Left ventricle myocardium inferior (tissue), 1 donor: ENCODE results near the gene MAP6. TPM values are rescaled to one million over a fixed set of nuclear protein-coding genes. Genes with fewer than 3 reads are reported as not detected.

ENCODE experiments used
- DNase-seq: peaks from one replicate; pipeline ENCODE4 v3.0.0-alpha.2; 2020
- H3K27ac ChIP-seq: fragments of 200-600 bp; replicated peaks from 2 replicates; pipeline ENCODE4 v1.8.0; 2021
- H3K27me3 ChIP-seq: fragments of 200-600 bp; 2 replicates; pipeline ENCODE4 v1.8.0; 2021; ENCODE audit warnings: low read depth
- H3K36me3 ChIP-seq: fragments of 200-600 bp; 2 replicates; pipeline ENCODE4 v1.8.0; 2021
- H3K4me1 ChIP-seq: fragments of 200-600 bp; 2 replicates; pipeline ENCODE4 v1.8.0; 2021
- H3K4me3 ChIP-seq: fragments of 200-600 bp; 2 replicates; pipeline ENCODE4 v1.8.0; 2021; ENCODE audit warnings: mild to moderate bottlenecking, moderate library complexity
- H3K9me3 ChIP-seq: fragments of 200-600 bp; replicated peaks from 2 replicates; pipeline ENCODE4 v1.8.0; 2021
- intact Hi-C: fragments of 100-400 bp; cut with micrococcal nuclease; formaldehyde crosslinking; loops from one replicate; pipeline ENCODE4 v1.11.0; 2022
- total RNA-seq: library from RNA; stranded (reverse); fragmentation: NEBNext Ultra II Directional; extraction: Animal tissue kit (Norgen Biotek cat#: 25700); gene quantifications from one replicate; pipeline ENCODE4 v1.2.1, GENCODE V29; 2021
- TF ChIP-seq, protein P1 (sequence below): fragments of 200-600 bp; IDR thresholded peaks from 2 replicates; pipeline ENCODE4 v1.8.0; 2021; ENCODE audit warnings: antibody characterized with exemption, mild to moderate bottlenecking, borderline replicate concordance
- donor health status: DM: no; HTN: yes; CAD: no; lungs with severe emphysema.

MAP6 gene
- total RNA-seq, 1 donor from 2014 or later = 5.7 TPM

DNA sequence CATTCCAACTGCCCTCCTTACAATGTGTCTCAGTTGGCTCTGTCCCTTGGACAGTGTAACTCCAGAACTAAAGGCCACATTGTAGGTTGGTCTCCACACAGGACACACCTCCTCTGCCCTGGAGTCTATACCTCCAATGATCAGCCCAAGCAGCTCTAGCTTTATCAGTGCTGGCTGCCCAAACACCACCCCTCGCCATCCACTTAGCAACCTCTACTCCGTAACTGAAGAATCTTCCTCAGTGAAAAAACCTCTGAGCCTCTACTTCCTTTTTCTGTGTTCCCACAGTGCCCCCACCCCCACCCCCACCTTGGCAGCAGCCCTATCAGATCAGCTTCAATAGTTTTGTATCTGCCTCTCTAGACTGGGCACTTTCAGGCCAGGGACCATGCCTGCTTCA is 73.4 kb downstream of the MAP6 start:
- Histone ChIP-seq H3K9me3 (no peaks in the 10 kb centered on the region), H3K4me3 (no peak overlapping the region), H3K27ac (no peak overlapping the region), H3K27me3 (no peaks in the 10 kb centered on the region), H3K4me1 (peaks cover 8% of the 10 kb centered on the region), H3K36me3 (no peaks in the 10 kb centered on the region)
- intact Hi-C loops = no loop called here
- DNase-seq = no peak
- TF ChIP-seq, protein P1, sequence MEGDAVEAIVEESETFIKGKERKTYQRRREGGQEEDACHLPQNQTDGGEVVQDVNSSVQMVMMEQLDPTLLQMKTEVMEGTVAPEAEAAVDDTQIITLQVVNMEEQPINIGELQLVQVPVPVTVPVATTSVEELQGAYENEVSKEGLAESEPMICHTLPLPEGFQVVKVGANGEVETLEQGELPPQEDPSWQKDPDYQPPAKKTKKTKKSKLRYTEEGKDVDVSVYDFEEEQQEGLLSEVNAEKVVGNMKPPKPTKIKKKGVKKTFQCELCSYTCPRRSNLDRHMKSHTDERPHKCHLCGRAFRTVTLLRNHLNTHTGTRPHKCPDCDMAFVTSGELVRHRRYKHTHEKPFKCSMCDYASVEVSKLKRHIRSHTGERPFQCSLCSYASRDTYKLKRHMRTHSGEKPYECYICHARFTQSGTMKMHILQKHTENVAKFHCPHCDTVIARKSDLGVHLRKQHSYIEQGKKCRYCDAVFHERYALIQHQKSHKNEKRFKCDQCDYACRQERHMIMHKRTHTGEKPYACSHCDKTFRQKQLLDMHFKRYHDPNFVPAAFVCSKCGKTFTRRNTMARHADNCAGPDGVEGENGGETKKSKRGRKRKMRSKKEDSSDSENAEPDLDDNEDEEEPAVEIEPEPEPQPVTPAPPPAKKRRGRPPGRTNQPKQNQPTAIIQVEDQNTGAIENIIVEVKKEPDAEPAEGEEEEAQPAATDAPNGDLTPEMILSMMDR = no peak

DNA sequence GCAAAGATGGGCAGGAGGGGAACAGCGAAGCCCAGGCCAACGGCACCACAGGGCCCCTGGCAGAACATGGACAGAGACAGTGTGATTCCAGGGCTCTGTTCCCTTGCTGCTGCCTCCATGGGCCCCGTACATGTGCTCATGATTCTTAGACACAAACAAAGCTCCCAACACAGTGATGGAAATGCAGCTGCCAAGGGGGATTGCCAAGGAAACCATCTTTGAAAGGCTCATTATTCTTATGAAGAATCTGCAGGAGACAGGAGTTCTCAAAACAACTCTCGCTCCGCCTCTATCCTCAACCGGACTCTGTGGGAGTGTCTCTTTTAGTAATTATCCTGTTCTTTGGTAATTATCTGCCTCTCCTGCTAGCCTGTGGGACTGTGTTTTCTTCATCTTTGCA is 74.6 kb downstream of the MAP6 start:
- Histone ChIP-seq H3K36me3 (no peaks in the 10 kb centered on the region), H3K27ac (no peak overlapping the region), H3K9me3 (no peaks in the 10 kb centered on the region), H3K4me1 (peaks cover 20% of the 10 kb centered on the region), H3K4me3 (no peak overlapping the region), H3K27me3 (no peaks in the 10 kb centered on the region)
- TF ChIP-seq, protein P1 = no peak
- intact Hi-C loops = no loop called here
- DNase-seq = no peak

DNA sequence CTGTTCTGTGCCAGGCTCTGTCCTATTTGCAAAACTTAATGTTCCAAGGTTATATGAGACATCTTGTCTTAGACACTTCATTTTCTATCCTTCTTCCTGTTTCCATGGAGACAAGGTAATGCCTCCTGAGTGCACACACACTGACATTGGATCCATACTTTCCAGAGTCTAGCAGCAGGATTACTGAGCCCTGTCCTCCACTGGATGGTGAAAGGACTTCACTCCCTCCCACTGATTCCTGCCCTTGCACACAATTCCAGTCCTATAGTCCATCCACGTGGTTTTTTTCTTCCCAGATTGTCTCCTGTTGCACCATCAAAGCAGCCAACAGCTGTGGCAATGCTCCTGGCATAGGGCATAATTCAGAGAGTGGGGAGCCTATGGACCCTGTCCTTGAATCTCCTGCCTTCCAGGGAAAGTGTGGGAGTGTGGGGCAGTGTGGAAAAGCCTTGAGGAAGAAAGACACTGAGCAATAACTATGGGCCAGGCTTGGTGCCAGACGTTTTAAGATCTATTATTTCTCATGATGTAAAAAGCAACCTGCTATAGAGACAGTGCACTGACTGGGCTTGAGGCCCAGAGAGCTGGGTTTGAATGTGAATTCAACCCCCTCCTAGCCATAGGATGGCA is 75.4 kb downstream of the MAP6 start:
- TF ChIP-seq, protein P1 = no peak
- Histone ChIP-seq H3K4me1 (peaks cover 25% of the 10 kb centered on the region), H3K36me3 (no peaks in the 10 kb centered on the region), H3K27me3 (no peaks in the 10 kb centered on the region), H3K9me3 (no peaks in the 10 kb centered on the region), H3K27ac (no peak overlapping the region), H3K4me3 (no peak overlapping the region)
- DNase-seq = no peak
- intact Hi-C loops = no loop called here

DNA sequence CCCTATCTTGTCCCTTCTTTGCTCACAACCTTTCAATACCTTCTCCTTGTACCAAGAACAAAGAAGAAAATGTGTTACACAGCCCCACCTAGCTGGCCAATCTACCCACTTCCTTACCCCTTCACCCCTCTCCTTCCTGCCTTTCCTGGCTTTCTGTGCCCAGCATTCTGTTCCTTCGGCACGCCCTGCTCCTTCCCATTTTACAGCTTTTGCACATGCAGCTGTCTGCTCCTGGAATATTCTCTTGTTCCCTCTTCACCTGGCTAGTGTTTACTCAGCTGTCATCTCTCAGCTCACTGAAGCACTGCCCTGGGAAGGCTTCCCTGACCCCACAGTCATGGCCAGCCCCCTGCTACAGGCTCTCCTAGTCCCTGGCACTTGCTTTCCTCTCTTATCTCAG is 76.1 kb downstream of the MAP6 start:
- no peak overlapping the region for H3K27ac ChIP-seq
- no peaks in the 10 kb centered on the region for H3K27me3 ChIP-seq
- intact Hi-C loops = no loop called here
- H3K4me3 ChIP-seq = no peak overlapping the region
- TF ChIP-seq, protein P1 = no peak
- no peaks in the 10 kb centered on the region for H3K9me3 ChIP-seq
- DNase-seq = no peak
- peaks cover 26% of the 10 kb centered on the region for H3K4me1 ChIP-seq
- no peaks in the 10 kb centered on the region for H3K36me3 ChIP-seq

DNA sequence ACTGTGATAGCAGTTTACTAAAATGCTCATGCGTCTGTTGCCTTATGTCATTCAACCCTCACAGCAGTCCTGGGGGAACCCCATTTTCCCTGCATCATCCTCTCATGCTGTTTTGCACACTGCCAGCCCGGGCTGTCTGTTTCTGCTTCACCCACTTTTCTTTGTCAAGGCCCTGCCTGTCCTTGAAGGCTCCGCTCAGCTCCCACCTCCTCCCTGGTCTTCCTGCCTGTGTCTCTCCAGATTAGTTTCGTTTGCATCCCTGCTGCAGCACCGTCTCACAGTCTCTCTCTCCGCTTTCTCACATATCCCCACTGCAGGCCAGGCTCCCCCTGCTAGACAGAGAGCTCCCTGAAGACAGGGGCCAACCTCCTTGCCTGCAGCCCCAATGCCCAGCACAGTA is 76.9 kb downstream of the MAP6 start:
- DNase-seq = no peak
- H3K27me3 ChIP-seq = no peaks in the 10 kb centered on the region
- no peak overlapping the region for H3K27ac ChIP-seq
- intact Hi-C loops = no loop called here
- H3K4me1 ChIP-seq = peaks cover 27% of the 10 kb centered on the region
- H3K4me3 ChIP-seq = no peak overlapping the region
- no peaks in the 10 kb centered on the region for H3K36me3 ChIP-seq
- H3K9me3 ChIP-seq = no peaks in the 10 kb centered on the region
- TF ChIP-seq, protein P1 = no peak

DNA sequence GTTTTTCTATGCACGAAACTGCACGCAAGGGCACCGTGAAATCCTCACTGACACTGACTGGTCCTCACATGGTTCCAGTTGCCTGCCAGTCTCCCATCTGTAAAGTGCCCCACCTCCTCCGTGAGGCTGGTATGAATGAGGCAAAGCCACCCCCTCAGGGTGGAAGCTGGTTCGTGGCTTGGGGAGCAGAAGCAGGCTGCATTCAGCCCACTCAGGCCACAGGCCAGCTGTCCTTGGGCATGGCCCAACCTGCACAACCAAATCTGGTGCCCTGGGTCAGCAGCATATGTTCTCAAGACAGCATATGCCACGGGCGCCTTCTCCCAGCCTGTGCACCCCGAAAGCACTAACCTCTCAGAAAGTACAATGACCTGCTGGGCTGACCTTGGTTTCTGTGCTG is 77.5 kb downstream of the MAP6 start:
- H3K36me3 ChIP-seq = no peaks in the 10 kb centered on the region
- no peak overlapping the region for H3K4me3 ChIP-seq
- no peak overlapping the region for H3K27ac ChIP-seq
- no peaks in the 10 kb centered on the region for H3K27me3 ChIP-seq
- TF ChIP-seq, protein P1 = no peak
- DNase-seq = no peak
- H3K4me1 ChIP-seq = peaks cover 27% of the 10 kb centered on the region
- intact Hi-C loops = no loop called here
- H3K9me3 ChIP-seq = no peaks in the 10 kb centered on the region
